ENCODE measurements around the gene TES.

DNA sequence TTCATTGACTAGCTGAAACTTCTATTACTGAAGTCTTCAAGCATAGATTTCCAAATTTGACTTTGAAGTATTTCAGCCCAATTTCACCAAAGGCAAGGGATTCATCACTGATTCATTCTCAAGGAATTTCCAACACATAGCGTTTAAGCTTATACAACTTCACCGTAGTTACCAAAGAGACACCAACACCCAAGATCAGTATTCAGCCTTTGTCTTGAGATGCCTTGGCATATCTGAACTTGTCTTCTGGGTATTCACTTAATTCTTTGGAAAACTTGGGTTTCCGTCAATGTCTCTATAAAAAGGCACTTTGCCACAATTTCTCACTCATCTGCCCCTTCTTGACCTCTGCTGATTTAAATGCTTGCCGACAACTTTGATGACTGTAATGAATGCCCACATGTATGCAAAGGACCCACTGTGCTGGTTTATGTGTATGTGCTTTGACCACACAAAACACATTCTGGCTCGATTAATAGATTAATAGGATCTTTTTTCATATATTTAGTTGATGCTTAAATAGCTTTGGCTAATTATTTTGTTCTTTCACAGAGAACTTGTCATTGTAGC is 49.6 kb downstream of the TES start:
- TF ChIP-seq, protein P1, sequence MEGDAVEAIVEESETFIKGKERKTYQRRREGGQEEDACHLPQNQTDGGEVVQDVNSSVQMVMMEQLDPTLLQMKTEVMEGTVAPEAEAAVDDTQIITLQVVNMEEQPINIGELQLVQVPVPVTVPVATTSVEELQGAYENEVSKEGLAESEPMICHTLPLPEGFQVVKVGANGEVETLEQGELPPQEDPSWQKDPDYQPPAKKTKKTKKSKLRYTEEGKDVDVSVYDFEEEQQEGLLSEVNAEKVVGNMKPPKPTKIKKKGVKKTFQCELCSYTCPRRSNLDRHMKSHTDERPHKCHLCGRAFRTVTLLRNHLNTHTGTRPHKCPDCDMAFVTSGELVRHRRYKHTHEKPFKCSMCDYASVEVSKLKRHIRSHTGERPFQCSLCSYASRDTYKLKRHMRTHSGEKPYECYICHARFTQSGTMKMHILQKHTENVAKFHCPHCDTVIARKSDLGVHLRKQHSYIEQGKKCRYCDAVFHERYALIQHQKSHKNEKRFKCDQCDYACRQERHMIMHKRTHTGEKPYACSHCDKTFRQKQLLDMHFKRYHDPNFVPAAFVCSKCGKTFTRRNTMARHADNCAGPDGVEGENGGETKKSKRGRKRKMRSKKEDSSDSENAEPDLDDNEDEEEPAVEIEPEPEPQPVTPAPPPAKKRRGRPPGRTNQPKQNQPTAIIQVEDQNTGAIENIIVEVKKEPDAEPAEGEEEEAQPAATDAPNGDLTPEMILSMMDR (IDR thresholded peaks at IDR 0.05; ENCODE audit: low read depth, low read length, missing input control), result no peak
- TF ChIP-seq, protein P2, sequence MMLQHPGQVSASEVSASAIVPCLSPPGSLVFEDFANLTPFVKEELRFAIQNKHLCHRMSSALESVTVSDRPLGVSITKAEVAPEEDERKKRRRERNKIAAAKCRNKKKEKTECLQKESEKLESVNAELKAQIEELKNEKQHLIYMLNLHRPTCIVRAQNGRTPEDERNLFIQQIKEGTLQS (IDR thresholded peaks at IDR 0.05), result no peak
- TF ChIP-seq GABPA (IDR thresholded peaks at IDR 0.05 in 1 of 2, conservative IDR thresholded peaks at IDR 0.05 in 1 of 2), result no peak
- TF ChIP-seq YY1 (IDR thresholded peaks at IDR 0.05), result no peak
- TF ChIP-seq, protein P3, sequence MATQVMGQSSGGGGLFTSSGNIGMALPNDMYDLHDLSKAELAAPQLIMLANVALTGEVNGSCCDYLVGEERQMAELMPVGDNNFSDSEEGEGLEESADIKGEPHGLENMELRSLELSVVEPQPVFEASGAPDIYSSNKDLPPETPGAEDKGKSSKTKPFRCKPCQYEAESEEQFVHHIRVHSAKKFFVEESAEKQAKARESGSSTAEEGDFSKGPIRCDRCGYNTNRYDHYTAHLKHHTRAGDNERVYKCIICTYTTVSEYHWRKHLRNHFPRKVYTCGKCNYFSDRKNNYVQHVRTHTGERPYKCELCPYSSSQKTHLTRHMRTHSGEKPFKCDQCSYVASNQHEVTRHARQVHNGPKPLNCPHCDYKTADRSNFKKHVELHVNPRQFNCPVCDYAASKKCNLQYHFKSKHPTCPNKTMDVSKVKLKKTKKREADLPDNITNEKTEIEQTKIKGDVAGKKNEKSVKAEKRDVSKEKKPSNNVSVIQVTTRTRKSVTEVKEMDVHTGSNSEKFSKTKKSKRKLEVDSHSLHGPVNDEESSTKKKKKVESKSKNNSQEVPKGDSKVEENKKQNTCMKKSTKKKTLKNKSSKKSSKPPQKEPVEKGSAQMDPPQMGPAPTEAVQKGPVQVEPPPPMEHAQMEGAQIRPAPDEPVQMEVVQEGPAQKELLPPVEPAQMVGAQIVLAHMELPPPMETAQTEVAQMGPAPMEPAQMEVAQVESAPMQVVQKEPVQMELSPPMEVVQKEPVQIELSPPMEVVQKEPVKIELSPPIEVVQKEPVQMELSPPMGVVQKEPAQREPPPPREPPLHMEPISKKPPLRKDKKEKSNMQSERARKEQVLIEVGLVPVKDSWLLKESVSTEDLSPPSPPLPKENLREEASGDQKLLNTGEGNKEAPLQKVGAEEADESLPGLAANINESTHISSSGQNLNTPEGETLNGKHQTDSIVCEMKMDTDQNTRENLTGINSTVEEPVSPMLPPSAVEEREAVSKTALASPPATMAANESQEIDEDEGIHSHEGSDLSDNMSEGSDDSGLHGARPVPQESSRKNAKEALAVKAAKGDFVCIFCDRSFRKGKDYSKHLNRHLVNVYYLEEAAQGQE (IDR thresholded peaks at IDR 0.05), result no peak
- TF ChIP-seq JUND (IDR thresholded peaks at IDR 0.05), result no peak
- no peak for TF ChIP-seq RAD21 (IDR thresholded peaks at IDR 0.05)
- TF ChIP-seq, protein P4, sequence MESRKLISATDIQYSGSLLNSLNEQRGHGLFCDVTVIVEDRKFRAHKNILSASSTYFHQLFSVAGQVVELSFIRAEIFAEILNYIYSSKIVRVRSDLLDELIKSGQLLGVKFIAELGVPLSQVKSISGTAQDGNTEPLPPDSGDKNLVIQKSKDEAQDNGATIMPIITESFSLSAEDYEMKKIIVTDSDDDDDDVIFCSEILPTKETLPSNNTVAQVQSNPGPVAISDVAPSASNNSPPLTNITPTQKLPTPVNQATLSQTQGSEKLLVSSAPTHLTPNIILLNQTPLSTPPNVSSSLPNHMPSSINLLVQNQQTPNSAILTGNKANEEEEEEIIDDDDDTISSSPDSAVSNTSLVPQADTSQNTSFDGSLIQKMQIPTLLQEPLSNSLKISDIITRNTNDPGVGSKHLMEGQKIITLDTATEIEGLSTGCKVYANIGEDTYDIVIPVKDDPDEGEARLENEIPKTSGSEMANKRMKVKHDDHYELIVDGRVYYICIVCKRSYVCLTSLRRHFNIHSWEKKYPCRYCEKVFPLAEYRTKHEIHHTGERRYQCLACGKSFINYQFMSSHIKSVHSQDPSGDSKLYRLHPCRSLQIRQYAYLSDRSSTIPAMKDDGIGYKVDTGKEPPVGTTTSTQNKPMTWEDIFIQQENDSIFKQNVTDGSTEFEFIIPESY (IDR thresholded peaks at IDR 0.05), result no peak

Measured in liver (tissue), 3 donors.